GM21390 (cell line): ENCODE results near the gene EOLA1.
"Not testable (repeated sequence)": the region's sequence is repeated elsewhere in the genome, so short reads cannot be mapped to it uniquely, and the experiment has no call there.

Source experiments
- ATAC-seq: cut with Tn5 transposase; IDR thresholded peaks from one replicate; pipeline ENCODE4 v1.9.1; 2021; ENCODE audit not compliant: unreplicated experiment

EOLA1 gene

GRCh38 chrX:149541521-149542047, 772 bp downstream of the EOLA1 start:
- ATAC-seq = no peak

- not testable (repeated sequence) for ATAC-seq
Observed at GRCh38 chrX:149545545-149546543, 5.0 kb downstream of the EOLA1 start.

GRCh38 chrX:149546962-149547361, 6.2 kb downstream of the EOLA1 start:
- not testable (repeated sequence) for ATAC-seq

GRCh38 chrX:149547782-149548181, 7.0 kb downstream of the EOLA1 start:
- not testable (repeated sequence) for ATAC-seq

GRCh38 chrX:149549701-149550100, 8.9 kb downstream of the EOLA1 start, which contains the start of gene HSFX3:
TSS of gene HSFX3 (minus strand) at chrX:149549924. CDS start at chrX:149549852, 72 bp downstream.
- not testable (repeated sequence) for ATAC-seq

- ATAC-seq = not testable (repeated sequence)
Observed at GRCh38 chrX:149550454-149550853, 9.6 kb downstream of the EOLA1 start.

GRCh38 chrX:149551245-149551938, 10.6 kb downstream of the EOLA1 start:
- ATAC-seq = not testable (repeated sequence)

GRCh38 chrX:149551939-149552248, 11.1 kb downstream of the EOLA1 start:
- not testable (repeated sequence) for ATAC-seq

- not testable (repeated sequence) for ATAC-seq
Observed at GRCh38 chrX:149555251-149555650, 14.4 kb downstream of the EOLA1 start.

- ATAC-seq = no peak
Observed at GRCh38 chrX:149563359-149563758, 22.5 kb downstream of the EOLA1 start.

- ATAC-seq = no peak
Observed at GRCh38 chrX:149567621-149568417, 27.0 kb downstream of the EOLA1 start.

GRCh38 chrX:149568701-149569296, 28.0 kb downstream of the EOLA1 start:
- no peak for ATAC-seq

- ATAC-seq = no peak
Observed at GRCh38 chrX:149569770-149570169, 29.0 kb downstream of the EOLA1 start.

GRCh38 chrX:149570668-149571067, 29.9 kb downstream of the EOLA1 start:
- no peak for ATAC-seq

GRCh38 chrX:149571770-149572169, 31.0 kb downstream of the EOLA1 start:
- no peak for ATAC-seq

GRCh38 chrX:149572743-149573142, 31.9 kb downstream of the EOLA1 start:
- ATAC-seq = no peak

GRCh38 chrX:149573456-149573855, 32.6 kb downstream of the EOLA1 start:
- peak; percentile 100 for ATAC-seq

GRCh38 chrX:149585631-149586030, 44.8 kb downstream of the EOLA1 start:
- ATAC-seq = not testable (repeated sequence)

- ATAC-seq = not testable (repeated sequence)
Observed at GRCh38 chrX:149587359-149587758, 46.5 kb downstream of the EOLA1 start, which contains the start of gene MAGEA9B. TSS of gene MAGEA9B (minus strand) at chrX:149587459. CDS start at chrX:149583179, 4,280 bp downstream.

GRCh38 chrX:149590993-149591392, 50.2 kb downstream of the EOLA1 start:
- ATAC-seq = not testable (repeated sequence)
